Measurements from ENCODE around the gene AACS. TPM values are rescaled to one million over a fixed set of nuclear protein-coding genes. Genes with fewer than 3 reads are reported as not detected.

AACS gene
- total RNA-seq, 1 donor from 2014 or later, result 25.2 TPM

GRCh38 chr12:125149160-125150108 is 84.2 kb downstream of the AACS start:
- intact Hi-C loops (cut with micrococcal nuclease), result no loop called here

- intact Hi-C loops (cut with micrococcal nuclease), result no loop called here
Observed at GRCh38 chr12:125151284-125151683, 86.0 kb downstream of the AACS start.

- intact Hi-C loops (cut with micrococcal nuclease), result no loop called here
Observed at GRCh38 chr12:125152463-125152862, 87.2 kb downstream of the AACS start.

- intact Hi-C loops (cut with micrococcal nuclease), result no loop called here
Observed at GRCh38 chr12:125155366-125155765, 90.1 kb downstream of the AACS start.

GRCh38 chr12:125157177-125157576 is 91.9 kb downstream of the AACS start:
- intact Hi-C loops (cut with micrococcal nuclease), result no loop called here

- intact Hi-C loops (cut with micrococcal nuclease), result no loop called here
Observed at GRCh38 chr12:125159702-125160101, 94.5 kb downstream of the AACS start.

- intact Hi-C loops (cut with micrococcal nuclease), result no loop called here
Observed at GRCh38 chr12:125160281-125160955, 95.2 kb downstream of the AACS start.

- intact Hi-C loops (cut with micrococcal nuclease), result no loop called here
Observed at GRCh38 chr12:125161712-125162022, 96.4 kb downstream of the AACS start.

GRCh38 chr12:125162489-125163028 is 97.3 kb downstream of the AACS start:
- intact Hi-C loops (cut with micrococcal nuclease), result no loop called here

GRCh38 chr12:125163148-125163547 is 97.9 kb downstream of the AACS start:
- intact Hi-C loops (cut with micrococcal nuclease), result no loop called here

GRCh38 chr12:125164541-125164940 is 99.3 kb downstream of the AACS start:
- intact Hi-C loops (cut with micrococcal nuclease), result no loop called here

GRCh38 chr12:125166041-125166440 is 100.8 kb downstream of the AACS start:
- intact Hi-C loops (cut with micrococcal nuclease), result no loop called here

GRCh38 chr12:125167658-125168057 is 102.4 kb downstream of the AACS start:
- intact Hi-C loops (cut with micrococcal nuclease), result no loop called here

GRCh38 chr12:125169451-125169850 is 104.2 kb downstream of the AACS start:
- intact Hi-C loops (cut with micrococcal nuclease), result no loop called here

- intact Hi-C loops (cut with micrococcal nuclease), result no loop called here
Observed at GRCh38 chr12:125169870-125170269, 104.6 kb downstream of the AACS start.

- intact Hi-C loops (cut with micrococcal nuclease), result no loop called here
Observed at GRCh38 chr12:125171267-125171666, 106.0 kb downstream of the AACS start.

- intact Hi-C loops (cut with micrococcal nuclease), result no loop called here
Observed at GRCh38 chr12:125172231-125172850, 107.1 kb downstream of the AACS start.

GRCh38 chr12:125175576-125175975 is 110.3 kb downstream of the AACS start:
- intact Hi-C loops (cut with micrococcal nuclease), result no loop called here

- intact Hi-C loops (cut with micrococcal nuclease), result no loop called here
Observed at GRCh38 chr12:125178222-125178621, 113.0 kb downstream of the AACS start.

- intact Hi-C loops (cut with micrococcal nuclease), result loop anchor here (5.0 to 10.0 kb wide), 2 partner anchors 275 to 502 kb away; no protein-coding TSS in a partner anchor
Observed at GRCh38 chr12:125180144-125180543, 114.9 kb downstream of the AACS start.

- intact Hi-C loops (cut with micrococcal nuclease), result loop anchor here (5.0 to 10.0 kb wide), 2 partner anchors 276 to 501 kb away; no protein-coding TSS in a partner anchor
Observed at GRCh38 chr12:125181107-125181506, 115.9 kb downstream of the AACS start.

All from T-helper 1 cell treated with Interleukin-12 subunit alpha and Interleukin-12 subunit beta and Interleukin-4 antibody, amounts not matched to agents 30 ng/mL and 1 ng/mL, for 36 hours (primary cell).